GM18867 (cell line): ENCODE results near the gene DIO3.

Source experiments
- ATAC-seq: cut with Tn5 transposase; IDR thresholded peaks from one replicate; pipeline ENCODE4 v1.9.1; 2021; ENCODE audit warnings: mild to moderate bottlenecking, moderate library complexity; ENCODE audit not compliant: unreplicated experiment

The DIO3 gene

GRCh38 chr14:101595349-101595748, 34.1 kb downstream of the DIO3 start:
- no peak for ATAC-seq

- ATAC-seq: no peak
Observed at GRCh38 chr14:101595887-101596721, 34.8 kb downstream of the DIO3 start.

DNA sequence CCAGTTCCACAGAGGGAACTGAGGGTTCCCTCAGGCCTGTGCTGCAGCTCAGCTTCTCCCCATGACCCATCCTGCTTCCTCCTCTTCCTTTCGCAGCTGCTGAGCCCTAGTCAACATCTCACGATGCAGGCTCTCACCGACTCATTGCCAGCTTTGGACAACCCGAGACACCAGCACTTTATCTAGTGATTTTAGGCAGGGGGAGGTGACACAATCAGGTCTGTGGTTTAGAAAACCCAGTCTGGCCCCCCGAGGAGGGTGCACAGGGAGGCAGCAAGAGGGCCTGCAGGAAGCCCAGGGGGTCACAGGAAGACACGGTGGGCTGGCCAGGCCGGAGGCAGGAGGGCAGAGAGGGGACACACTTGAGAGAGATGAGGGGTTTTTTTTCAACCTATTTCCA, 35.4 kb downstream of the DIO3 start:
- ATAC-seq: no peak

GRCh38 chr14:101598159-101598558, 36.9 kb downstream of the DIO3 start:
- no peak for ATAC-seq

GRCh38 chr14:101598571-101599233, 37.4 kb downstream of the DIO3 start:
- ATAC-seq: no peak

GRCh38 chr14:101599234-101599885, 38.1 kb downstream of the DIO3 start:
- no peak for ATAC-seq

GRCh38 chr14:101600336-101600890, 39.1 kb downstream of the DIO3 start:
- no peak for ATAC-seq

- no peak for ATAC-seq
Observed at GRCh38 chr14:101600891-101601605, 39.8 kb downstream of the DIO3 start.

GRCh38 chr14:101601606-101602465, 40.5 kb downstream of the DIO3 start:
- no peak for ATAC-seq

GRCh38 chr14:101602466-101602840, 41.2 kb downstream of the DIO3 start:
- ATAC-seq: no peak

DNA sequence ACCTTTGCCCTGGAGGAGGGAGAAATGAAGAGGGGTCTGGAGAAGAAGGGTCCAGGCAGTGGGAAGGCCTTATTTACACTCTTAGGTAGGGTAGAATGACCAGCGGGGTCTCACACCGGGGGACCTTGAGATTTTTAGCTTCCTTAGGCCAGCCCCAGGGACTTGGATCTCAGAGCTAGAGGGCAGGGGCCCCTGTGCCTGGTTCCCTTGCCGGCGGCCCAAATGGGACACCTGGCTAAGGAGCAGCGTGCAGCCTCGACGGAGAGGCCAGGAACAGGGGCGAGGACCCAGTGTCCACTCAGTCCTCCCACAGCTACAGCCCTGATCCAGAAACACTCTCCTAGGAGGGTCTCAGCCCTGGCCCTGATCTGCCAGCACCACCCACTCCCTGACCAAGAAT, 41.8 kb downstream of the DIO3 start:
- ATAC-seq: no peak

- no peak for ATAC-seq
Observed at GRCh38 chr14:101604228-101604934, 43.1 kb downstream of the DIO3 start.

GRCh38 chr14:101604935-101605780, 43.9 kb downstream of the DIO3 start:
- ATAC-seq: no peak

DNA sequence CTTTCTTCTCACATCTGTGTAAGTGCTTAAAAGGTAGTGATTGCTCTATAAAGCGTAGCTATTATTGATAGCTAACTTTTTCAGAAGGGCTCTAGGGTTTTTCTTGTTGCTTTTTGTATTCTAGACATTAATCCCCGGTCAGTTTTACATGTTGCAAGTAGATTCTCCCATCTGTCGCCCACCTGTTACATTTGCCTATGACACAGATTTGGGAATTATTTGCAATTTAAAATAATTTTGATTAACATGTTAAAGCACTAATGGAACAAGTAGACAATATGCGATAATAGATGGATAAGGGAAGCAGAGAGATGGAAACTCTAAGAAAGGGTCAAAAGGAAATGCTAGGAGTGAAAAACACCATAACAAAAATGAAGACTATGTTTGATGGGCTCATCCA, 44.5 kb downstream of the DIO3 start:
- ATAC-seq: no peak
